ENCODE measurements around the gene WNT7B.

Gene WNT7B

GRCh38 chr22:45971408-45972028 is 5.4 kb downstream of the WNT7B start:
- no peak for DNase-seq (ENCODE audit: low spot score)

DNA sequence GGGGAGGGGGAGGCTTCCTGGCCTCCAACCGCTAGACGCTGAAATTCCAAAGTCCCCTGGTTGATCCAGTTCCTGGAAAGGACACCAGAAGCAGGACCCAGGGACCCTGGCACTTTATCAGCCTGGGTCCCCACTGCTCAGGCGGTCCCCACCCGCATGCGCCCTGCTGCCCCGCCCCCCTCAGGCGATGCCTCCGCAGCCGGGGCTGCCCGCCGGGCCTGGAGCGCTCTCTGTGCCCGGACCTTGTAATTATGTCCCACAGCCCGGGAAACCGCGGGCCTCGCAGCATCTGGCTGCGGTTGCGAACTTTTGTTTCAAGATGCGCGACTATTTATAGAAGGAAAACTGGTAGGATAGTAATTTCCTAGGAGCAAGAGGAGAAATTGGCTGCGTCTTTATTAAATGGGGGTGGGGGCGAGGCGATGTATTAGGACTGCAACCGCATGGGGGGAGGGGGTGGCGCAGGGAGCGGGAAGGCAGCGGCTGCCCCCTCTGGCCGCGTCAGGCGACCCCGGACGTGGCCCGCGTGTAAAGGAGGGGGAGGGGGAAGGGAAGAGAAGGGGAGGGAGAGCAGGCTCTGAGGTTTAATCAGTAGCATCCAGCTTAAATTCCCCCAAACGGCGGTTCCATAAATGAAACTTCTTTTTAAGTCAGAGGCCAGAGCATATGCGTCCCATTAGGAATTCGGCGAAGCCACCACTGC is 6.1 kb downstream of the WNT7B start:
- no peak for DNase-seq (ENCODE audit: low spot score)

GRCh38 chr22:45969801-45970470 is 7.0 kb downstream of the WNT7B start:
- DNase-seq (ENCODE audit: low spot score) = no peak

DNA sequence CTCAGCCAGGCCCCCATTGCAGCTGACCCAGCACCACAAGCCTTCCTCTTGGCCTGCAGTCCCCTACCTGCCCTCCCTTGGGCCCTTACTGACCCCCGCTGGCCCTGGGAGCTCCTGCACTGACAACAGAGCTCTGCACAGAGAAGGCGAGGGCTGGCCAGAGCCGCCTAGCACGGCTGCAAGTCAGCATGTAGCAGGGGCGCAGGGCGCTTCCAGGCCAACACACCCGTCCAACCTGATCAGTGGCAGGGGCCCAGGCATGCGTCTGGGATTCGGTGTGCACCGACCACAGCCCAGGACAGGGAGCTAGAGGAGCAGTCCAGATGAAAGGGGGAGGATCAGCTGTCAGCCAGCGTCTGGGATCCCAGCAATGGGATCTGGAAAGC is 7.6 kb downstream of the WNT7B start:
- no peak for DNase-seq (ENCODE audit: low spot score)

DNA sequence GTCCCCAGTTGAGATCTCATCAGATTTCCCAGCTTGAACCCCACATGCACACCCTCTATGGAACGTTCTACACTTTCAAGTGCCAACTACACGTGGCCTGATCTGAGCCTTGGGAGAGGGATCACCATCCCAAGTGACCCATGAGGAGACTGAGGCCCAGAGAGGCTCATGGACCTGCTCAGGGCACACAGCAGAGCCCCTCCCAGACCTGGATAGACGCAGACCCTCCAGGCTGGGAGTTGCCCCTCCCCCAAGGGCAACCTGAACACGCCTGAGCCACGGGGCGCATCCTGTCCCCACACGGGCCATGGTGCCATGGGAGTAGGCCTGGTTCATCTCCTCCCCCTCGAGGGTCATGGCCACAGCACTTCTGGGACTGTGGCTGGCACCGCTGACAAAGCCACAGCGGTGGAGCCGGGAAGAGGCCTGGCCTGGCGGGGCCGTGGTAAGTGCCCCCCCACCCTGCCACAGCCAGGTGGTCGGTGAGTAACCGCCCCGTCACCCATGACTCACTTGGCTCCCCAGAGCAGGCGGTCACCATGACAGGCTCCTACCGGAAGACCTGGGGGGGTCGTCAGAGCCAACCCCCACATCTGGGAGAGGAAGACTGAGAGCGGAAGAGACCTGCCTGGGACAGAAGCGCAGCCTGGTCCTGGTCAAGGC is 8.1 kb downstream of the WNT7B start:
- DNase-seq (ENCODE audit: low spot score) = no peak

DNA sequence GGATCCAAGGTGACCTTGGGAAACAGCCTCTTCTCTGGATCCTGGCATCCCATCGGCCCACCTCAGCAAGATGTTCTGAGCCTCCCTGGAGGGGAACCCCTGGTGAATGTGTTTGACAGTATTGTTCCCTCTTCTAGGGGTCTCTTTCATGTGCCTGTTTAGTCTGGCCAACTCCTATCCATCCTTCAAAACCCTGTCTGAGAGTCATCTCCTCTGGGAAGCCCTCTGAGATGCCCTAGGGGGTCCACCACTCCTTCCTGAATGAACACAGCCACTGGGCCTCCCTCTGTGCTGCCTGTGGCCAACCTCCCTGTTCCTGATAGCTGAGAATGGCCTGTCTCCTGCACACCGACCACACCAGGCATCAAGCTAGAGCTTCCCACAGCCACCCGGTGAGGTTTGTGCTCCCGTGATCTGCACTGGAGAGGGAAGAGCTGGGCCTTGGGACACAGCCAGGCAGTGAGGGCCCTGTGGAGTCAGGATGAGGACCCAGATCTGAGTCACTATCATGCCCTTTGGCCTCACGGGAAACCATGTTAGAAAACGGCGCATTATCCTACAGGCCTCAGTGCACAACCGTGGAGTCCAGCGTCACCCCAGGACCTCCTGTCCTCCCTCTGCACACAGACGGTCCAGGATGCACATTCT is 8.8 kb downstream of the WNT7B start:
- no peak for DNase-seq (ENCODE audit: low spot score)

DNA sequence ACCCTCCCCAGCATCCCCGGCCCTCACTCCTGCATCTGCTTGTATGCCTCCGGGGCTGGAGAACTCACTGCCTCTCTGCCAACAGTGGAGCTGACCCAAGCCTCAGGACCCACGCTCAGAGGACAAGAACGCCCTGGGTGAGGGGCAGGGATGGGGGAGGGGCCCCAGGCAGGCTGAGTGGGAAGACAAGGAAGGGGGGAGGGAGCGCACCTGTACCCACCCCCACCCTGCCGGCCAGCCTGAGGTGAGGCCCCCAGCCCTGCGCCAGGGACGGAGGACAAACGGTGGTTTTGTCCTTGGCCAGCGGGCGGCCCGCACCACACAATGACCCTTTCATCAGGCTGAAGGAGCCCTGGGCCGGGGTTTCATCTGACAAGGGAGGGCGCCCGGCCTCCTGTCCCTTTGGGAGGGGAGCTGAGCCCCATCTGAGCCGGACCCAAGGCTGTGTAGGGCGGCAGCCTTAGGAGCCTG is 10.0 kb downstream of the WNT7B start:
- DNase-seq (ENCODE audit: low spot score) = no peak

DNA sequence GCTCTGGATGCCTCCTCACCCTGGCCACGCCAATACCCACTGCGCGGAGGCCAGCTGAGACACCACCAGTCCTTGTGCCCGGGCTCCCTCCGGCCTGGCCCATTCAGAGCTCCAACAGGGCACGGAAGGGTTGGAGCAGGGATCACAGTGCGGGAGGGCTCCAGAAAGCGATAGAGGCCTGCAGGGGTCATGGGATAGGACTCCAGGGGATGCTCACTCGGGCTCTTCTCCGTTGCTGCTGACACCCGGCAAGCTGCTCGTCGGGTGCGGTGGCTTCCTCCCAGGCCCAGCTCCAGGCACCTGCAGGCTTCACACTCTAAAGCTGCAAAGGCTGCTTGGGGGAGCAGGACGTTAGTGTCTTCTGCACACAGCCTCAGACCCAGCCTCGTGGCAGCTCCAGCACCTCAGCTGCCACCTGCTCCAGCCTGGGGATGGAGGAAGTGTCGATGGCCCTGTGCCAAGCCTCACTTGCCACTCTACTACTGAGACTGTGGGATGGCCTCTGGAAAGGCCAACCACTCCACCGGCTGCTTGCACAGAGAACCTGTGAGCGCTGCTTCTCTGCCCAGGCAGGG is 10.6 kb downstream of the WNT7B start:
- DNase-seq (ENCODE audit: low spot score) = no peak

- DNase-seq (ENCODE audit: low spot score) = no peak
Observed at GRCh38 chr22:45965563-45965962, 11.4 kb downstream of the WNT7B start.

DNA sequence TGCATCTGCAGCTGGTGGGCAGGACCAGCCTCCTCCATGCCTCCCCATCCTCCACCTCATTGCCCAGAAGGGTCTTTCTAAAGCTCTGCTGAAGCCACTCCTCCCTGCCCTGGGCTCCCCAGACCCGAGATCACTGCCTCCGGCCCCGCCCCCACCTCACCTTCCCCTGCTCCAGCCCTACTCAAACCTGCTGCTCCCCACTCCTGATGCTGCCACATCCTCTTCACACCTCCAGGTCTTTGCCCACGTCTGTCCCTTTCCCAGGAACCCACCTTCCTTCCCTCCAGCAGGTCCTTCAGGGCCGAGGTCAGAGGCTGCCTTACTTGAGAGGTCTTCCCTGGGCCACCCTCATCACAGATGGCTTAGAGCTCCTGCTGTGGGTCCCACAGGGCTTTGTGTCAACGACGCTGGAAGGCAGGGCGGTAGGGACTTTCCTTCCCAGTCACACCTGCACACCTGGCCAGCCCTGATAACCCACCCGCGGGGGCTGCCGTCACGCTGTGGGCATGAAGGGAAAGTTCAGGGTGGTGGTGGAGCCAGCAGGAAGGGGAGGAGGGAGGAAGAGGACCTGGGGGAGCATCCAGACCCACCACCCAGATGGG is 11.9 kb downstream of the WNT7B start:
- no peak for DNase-seq (ENCODE audit: low spot score)

GRCh38 chr22:45964372-45964771 is 12.6 kb downstream of the WNT7B start:
- no peak for DNase-seq (ENCODE audit: low spot score)

- no peak for DNase-seq (ENCODE audit: low spot score)
Observed at GRCh38 chr22:45963821-45964220, 13.1 kb downstream of the WNT7B start.

GRCh38 chr22:45962756-45963324 is 14.1 kb downstream of the WNT7B start:
- DNase-seq (ENCODE audit: low spot score) = no peak

DNA sequence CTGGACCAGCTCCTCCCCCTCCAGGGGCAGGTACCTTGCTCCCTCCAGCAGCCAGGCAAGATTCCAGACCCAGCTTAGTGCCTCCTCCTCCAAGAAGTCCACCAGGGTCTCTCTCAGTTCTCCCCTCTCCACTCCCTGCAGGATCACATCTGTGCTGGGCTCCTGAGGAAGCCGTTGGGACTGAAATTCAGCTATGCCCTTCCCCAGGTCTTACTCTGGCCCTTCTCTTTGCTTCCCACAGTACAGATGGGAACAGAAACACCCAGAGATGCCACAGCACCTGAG is 14.6 kb downstream of the WNT7B start:
- no peak for DNase-seq (ENCODE audit: low spot score)

GRCh38 chr22:45961679-45962433 is 15.1 kb downstream of the WNT7B start:
- no peak for DNase-seq (ENCODE audit: low spot score)

GRCh38 chr22:45960477-45961386 is 16.2 kb downstream of the WNT7B start:
- no peak for DNase-seq (ENCODE audit: low spot score)

DNA sequence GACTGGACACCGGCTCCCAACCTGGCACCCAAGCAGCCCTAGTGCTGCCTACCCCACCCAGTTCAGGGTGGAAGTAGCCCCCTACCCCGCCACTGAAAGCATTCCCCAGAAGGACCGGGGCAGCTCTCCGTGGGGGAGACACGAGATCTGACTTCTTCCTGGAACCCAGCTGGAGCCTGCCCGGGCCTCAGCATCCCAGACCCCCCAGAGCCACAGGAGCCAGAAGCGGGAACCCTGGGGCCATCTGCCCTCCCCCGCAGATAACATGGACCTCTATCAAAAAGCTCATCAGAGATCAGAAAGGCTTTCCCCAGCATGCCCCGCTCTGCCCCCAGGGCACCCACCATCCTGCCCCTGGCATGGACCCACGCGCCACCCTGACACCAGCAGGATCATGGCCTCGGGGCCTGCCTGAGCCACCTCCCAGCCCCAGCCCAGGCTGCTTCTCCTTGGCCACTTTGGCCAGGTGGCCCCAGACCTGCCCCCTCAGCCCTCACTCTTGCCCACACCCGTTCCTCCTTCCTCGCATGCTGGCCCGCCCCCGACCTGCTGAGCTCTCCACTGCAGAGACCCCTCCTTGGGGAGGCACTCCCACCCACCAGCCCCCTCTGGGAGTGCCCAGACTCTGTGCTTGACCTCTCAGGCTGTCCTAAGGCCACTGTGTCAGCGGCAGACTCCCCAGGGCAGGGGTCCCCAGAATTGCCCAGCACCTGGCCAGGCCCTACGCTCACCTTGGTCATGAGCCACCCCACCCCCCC is 17.1 kb downstream of the WNT7B start:
- no peak for DNase-seq (ENCODE audit: low spot score)

DNA sequence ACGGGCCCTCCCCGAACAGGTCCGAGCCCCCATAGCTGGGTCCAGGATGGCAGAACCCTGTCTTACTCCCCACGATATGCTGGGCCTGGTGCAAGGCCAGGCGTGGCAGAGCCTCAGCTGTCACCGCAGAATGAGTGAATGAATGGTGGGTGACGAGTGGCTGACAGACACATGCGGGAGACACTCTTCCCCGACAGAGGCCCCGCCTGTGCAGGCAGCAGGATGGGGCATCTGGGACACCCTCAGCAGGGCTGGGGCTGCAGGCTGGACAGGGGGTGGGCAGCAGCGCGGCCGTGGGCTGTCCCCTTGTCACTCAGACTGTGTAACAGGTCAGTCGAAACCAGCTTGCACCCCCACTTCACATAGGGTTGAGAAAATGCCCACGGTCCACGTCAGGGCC is 18.0 kb downstream of the WNT7B start:
- no peak for DNase-seq (ENCODE audit: low spot score)

GRCh38 chr22:45957826-45958225 is 19.1 kb downstream of the WNT7B start:
- no peak for DNase-seq (ENCODE audit: low spot score)

Measured in HuH-7.5 (cell line).